NCI-H128 (cell line): ENCODE measurements around the gene BHLHA15.

Source experiments
- DNase-seq: peaks from one replicate; lab custom pipeline; 2025; ENCODE audit not compliant: unreplicated experiment; lab: John Stamatoyannopoulos, UW

BHLHA15 gene

GRCh38 chr7:98240961-98241673 lies 29.9 kb downstream of the BHLHA15 start:
- no peak for DNase-seq

- no peak for DNase-seq
Measured at GRCh38 chr7:98241674-98242241, 30.5 kb downstream of the BHLHA15 start.

GRCh38 chr7:98242342-98242741 lies 31.1 kb downstream of the BHLHA15 start:
- DNase-seq, result no peak

DNA sequence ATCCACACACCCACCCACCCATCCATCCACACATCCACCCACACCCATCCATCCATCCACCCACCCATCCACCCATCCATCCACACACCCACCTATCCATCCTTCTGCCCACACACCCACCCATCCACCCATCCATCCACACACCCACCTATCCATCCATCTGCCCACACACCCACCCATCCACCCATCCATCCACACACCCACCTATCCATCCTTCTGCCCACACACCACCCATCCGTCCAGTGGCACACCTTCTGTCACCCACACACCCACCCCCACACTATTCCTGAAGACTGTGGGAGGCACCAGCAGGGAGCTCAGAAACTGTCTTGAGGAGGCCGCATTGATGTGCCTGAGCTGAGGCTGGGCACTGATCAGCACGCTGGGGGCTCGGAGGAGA lies 31.7 kb downstream of the BHLHA15 start:
- DNase-seq, result no peak

DNA sequence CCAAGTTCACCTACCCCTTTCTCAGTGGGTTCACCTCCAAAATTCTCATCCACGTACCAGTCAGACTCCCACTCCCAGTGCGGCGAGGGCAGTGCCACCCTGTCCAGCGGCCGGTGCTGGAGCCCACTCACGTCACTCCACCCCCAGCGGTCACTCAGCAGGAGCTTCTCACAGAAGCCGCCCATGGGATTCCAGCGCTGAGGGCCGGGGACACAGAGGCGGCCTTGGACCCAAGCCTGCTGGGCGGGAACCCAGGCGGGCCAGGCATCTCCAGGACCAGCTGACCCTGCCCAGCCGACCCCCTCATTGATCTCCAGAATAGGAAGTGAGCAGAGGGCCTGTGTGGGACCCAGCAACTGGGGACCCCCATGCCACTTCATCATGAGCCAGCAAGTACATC lies 33.6 kb downstream of the BHLHA15 start:
- DNase-seq, result no peak

- no peak for DNase-seq
Measured at GRCh38 chr7:98248156-98248555, 36.9 kb downstream of the BHLHA15 start.

- no peak for DNase-seq
Measured at GRCh38 chr7:98249106-98249505, 37.9 kb downstream of the BHLHA15 start.

- DNase-seq, result no peak
Measured at GRCh38 chr7:98250789-98251188, 39.5 kb downstream of the BHLHA15 start.

DNA sequence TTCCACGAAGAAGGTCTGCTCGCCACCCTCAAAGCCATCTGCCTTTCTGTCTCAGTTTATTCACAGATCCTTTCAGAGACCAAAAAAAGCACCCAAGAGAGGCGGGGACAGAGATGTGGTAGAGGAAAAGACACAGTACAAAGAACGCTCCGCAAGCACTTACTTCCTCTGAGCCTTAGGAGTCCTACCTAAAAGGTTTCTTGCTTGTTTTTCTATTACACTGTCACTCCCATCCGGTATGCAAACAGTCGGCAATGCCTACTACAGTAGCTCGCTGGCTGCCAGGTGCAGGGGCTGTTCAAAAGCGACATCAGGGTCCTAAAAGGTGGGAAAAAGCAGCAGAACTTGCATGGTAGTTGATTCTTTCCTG lies 40.0 kb downstream of the BHLHA15 start:
- no peak for DNase-seq

DNA sequence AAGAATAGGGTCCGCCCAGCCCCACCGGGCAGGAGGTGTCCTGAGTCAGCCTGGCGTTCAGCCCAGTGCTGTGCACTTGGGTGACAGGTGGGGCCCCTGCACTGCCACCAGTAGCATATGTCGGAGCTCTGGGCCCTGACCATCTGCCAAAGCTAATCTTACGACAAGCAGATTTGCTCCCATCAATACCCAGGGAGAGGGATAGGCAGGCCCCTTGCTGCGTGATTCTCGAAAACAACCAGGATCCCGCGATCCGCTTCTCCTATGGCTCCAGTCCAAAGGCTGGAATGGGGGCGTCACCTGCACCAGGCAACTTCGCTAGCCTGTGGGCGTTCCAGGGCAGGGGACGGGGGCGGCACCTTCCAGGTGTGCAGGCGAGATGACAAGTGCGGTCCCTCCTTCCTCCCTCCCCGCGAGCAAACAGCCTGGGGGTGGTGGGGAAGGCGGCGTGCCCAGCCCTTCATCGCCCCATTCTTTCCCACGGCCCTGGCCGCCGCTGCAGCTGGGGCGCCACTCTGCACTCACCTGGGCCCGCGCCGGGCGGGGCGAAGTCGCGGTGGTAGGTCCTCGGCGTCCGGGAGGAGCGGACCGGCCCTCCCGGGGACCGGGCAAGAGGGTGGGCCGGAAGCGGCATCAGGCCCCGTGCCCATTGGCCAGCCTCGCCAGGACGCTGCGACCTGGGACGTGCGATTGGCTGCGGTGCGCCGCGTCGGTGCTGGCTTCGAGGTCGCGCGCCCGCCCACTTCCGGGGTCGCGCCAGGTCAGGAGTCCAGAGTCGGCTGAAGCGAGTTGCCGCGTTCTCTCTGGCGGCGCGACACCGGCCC lies 40.6 kb downstream of the BHLHA15 start, which contains the start of gene TECPR1:
Gene TECPR1, minus strand, starts transcription at position 632 of the 824 bp plus-strand sequence. CDS start 6,086 bp downstream, outside the sequence.
- DNase-seq, result peak; percentile 50

- DNase-seq, result no peak
Measured at GRCh38 chr7:98252425-98253054, 41.3 kb downstream of the BHLHA15 start.

GRCh38 chr7:98254516-98254915 lies 43.3 kb downstream of the BHLHA15 start:
- DNase-seq, result no peak

GRCh38 chr7:98254951-98255610 lies 43.8 kb downstream of the BHLHA15 start:
- no peak for DNase-seq

DNA sequence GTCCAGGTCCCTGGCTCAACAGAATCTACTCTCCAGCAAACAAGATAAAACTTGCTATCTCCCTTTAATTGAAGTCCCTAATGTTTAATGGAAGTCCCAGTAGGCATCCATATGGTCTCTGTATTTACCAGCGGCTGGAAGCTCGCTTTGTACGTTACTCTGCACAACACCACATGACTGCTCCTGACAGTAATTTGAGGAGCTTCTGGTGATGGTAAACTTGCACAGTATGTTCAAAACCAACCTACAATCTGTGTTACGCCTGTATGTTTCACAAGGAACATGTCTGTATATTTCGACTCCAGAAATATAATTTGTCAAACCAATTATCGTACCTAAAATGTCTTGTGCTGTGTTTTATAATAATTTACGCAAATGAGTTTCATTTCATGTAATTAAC lies 45.2 kb downstream of the BHLHA15 start:
- no peak for DNase-seq

DNA sequence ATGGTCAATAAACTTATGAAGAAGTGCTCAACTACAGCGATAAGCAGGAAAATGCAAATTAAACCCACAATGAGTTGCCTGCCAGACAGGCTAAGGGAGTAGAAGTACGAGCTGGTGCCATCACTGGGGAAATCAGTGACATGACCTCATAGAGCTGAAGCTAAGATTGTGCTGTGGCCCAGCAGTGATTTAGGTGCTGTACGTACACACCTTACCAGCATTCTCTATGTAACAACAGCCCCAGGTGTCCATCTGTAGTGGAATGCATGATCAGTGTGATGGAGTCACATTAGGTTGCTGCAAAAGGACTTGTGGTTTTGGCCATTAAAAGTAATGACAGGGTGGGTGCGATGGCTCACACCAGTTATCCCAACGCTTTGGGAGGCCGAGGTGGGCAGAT lies 46.5 kb downstream of the BHLHA15 start:
- DNase-seq, result no peak
